ENCODE data around the gene KRT82. TPM values are rescaled to one million over a fixed set of nuclear protein-coding genes. Genes with fewer than 3 reads are reported as not detected.

KRT82 gene
- total and polyA plus RNA-seq, 2 of the 8 experiments (the other 6 are each of a cell fraction or from before 2014, with no cell fraction given) = not detected

GRCh38 chr12:52439420-52439819 lies 33.3 kb upstream of the KRT82 start (continued):
- TF ChIP-seq GTF2F1 (IDR thresholded peaks at IDR 0.05; ENCODE audit: borderline replicate concordance, low read depth, low read length) (no peak), KDM4A (IDR thresholded peaks at IDR 0.05; ENCODE audit: low read depth, low read length, severe bottlenecking) (no peak), POLR2AphosphoS5 (IDR thresholded peaks at IDR 0.05; ENCODE audit: low read depth, low read length) (no peak)
